GM19240 (cell line): ENCODE measurements around the gene IRX1.

Experiments
- DNase-seq: peaks from one replicate; pipeline ENCODE4 v3.0.0; 2011; ENCODE audit warnings: low spot score; ENCODE audit not compliant: insufficient read length

Gene IRX1

DNA sequence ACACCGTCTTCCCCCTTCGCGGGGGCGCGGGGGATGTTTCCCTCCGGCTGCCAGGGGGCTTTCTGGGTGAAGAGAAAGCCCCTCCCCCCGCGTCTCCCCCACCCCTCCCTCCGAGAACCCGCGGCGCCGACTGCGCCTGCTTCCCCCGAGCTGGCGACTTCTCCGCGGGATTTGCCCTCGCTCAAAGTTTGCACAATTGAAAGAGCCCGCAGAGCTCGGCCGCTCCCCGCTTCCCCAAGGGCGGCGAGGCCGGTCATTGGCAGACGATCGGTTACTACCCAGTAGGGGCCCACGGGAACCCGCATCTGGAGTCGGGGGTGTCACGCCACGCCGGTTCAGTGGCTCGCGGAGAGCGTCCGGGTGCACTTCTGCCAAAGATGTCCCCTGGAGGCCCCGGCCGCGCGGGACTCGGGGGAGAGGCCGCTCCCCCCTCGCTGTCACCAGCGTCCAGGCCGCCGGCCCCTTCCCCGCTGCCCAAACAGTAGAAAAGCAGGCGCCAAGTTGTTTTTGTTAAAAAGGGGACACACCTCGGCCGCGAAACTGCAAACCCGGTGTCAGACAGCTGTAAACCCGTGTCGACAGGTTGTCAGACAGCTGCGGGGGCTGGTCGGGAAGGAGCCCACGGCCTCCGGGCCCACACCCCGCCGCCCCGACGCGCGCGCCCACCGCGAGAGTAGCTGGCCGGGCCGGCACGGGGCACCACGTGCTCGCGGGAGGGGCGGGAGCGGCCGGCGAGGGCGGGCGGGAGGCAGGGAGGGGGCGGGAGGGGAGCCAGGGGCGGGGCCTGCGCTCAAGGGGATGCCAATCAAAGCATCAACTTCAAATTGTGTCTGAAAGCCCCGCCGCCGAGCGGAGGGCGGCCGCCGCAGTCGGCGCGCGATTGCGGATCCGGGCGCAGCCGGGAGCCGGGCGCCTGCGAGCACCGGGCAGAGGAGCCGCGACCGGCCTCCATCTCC lies at the start of gene IRX1:
Gene IRX1, plus strand, starts transcription at position 827 of the 956 bp plus-strand sequence. CDS start 274 bp downstream, outside the sequence.
- DNase-seq, result no peak

DNA sequence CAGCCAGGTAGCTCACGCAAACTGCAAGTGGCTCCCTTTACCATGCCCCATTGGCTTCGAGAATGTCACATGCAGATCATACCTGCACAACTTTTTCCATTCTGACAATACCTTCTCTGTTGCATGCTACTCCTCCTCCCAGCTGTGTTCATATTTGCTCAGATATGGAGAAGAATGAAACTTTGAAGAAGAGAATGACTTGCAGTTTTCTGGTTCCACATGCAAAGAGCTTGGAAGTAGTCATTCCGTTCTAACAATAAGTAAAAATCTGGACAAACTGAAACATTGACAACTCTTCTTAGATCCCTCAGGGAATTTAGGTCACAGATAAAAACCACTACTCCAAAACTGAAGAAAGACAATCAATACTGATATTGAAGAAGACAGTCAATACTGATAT lies 49.6 kb upstream of the IRX1 start:
- no peak for DNase-seq

- no peak for DNase-seq
Observed at GRCh38 chr5:3564116-3564515, 31.5 kb upstream of the IRX1 start.

DNA sequence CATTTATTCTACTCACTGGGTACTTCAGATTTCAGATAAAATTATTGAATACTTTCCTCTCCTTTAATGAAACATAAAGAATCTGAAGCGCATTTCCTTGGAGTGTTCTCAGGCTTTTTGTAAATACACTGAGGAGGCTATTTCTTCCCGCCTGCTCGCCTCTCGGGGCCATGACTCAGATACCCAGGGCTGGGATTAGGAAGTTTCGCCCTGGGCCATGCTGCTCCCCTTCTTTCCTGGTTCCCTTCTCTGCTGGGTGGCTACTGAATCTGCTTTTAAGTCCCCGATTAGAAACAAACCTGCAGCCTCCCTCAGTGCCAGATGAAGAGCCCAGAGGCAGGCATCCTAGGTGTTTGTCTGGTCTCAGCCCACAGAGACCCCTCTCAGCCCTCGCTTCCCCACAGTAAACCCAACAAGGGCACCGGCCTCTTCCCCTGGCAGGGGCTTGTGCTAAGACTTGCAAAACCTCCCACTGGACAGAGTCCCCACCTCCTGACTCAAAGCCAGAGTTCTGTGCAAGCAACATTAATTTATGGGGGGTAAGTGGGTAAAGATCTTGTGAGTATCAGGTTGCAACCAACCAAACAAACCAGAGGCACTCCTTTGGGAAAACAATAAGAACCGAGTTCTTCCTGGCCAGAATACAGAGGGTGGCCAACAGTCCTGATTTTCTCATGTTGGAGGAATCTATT lies 30.7 kb upstream of the IRX1 start:
- no peak for DNase-seq

DNA sequence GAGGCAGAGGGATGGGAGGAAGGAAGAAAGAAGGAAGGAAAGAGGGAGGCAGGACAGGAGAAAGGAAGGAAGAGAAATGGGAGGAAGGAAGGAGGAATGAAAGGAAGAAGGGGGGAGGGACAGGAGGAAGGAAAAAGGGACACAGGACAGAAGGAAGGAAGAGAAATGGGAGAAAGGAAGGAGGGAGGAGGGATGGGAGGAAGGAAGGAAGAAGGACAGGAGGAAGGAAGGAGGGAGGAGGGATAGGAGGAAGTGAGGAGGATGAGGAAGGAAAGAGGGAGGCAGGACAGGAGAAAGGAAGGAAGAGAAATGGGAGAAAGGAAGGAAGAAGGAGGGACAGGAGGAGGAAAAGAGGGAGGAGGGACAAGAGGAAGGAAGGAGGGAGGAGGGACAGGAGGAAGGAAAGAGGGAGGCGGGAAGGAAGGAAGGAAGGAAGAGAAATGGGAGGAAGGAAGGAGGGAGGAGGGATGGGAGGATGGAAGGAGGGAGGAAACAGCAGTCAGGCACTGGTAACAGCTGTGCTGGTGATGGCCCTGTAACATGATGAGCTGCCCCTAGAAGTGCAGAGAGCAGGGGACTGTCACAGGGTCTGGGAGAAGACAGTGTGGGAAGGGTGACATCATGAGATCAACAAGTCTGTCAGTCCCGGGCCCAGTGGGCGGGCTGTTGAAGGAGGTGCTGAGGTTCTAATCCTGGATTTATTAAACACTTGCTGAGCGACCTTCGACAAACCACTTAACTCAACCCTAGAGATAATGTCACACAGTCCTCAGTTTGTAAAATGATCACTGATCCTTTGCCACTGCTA lies 10.7 kb upstream of the IRX1 start:
- DNase-seq, result no peak

DNA sequence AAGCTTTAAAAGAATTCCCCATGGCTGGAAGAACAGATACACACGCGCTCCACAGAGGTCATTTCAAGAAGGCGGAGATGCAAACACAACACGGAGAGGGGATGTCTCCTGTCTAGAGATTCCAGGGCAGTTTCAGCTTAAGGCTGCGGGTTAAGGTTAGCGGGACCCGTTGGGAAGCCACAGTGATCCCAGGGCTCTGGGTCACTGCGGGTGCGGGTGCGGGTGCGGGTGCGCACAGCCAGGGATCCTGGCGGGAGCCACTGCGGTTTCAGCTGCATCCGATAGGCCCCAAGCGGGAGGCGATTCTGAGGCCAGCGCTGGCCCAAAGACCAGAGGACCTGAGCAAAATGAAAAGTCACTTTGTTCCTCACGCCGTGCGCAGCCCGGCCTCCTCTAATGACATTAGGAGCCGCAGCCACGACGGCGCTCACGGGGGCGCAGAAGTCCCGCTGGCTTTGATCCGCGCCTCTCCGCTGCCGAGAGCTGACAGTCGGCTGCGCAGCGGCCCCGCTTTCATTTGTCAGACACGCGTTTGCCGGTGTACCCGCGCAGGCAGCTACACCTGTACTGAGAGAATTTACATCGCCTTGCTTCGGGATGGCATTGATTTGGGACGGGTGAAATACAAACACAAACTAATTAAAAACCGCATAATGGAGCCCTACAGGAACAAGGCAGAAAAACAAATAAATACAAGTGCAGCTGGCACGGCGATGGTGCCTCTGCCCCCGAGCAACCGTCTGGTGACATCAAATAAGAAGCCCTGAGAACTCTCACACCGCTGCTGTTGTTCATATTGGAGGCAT lies 5.3 kb upstream of the IRX1 start:
- no peak for DNase-seq

GRCh38 chr5:3590967-3591900 lies 4.4 kb upstream of the IRX1 start:
- DNase-seq, result no peak

DNA sequence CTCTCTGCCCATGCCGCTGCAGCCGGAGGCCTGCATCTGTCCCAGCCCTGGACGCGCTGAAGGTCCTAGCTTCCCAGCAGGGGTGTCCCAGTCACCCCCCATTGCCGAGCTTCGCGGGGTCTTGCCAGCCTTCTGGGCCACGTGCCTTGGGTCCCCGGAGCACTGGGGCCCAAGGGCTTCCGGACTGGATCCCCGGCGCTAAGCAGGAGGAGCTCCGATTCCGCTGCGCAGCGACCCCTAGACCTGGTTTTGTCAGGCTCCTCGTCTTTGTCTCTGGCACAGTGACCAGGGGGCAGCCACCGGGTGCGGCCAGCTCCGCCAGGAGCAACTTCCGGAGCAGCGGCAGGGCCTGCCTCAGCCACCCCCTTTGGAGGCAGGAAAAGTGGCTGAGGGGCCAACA lies 3.3 kb upstream of the IRX1 start:
- no peak for DNase-seq

- no peak for DNase-seq
Observed at GRCh38 chr5:3593771-3594509, 1.7 kb upstream of the IRX1 start.

- DNase-seq, result no peak
Observed at GRCh38 chr5:3594510-3595005, 1.1 kb upstream of the IRX1 start.

DNA sequence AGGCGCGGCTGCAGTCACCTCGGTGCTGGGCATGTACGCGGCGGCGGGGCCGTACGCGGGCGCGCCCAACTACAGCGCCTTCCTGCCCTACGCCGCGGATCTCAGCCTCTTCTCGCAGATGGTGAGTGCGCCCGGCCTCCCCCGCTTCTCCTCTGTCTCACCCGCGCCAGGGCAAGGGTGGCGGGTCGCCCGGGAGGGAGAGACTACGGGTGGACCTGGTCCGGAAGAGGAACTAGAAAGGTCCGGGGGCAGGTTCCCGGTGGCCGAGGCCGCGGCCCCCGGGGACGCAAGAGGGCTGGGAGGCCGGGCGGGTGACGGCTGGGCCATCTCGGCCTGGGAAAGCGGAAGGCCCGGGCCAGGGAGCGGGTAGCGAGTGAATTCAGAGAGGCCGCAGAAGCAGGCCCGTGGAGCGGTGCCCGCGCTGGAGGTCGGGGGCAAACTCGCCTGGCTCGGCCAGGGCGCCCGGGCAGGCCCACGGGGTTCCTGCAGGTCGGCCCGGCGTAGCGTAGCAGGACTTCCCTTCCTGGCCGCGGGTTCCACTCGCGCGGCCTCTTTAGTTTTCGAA lies 711 bp downstream of the IRX1 start:
- DNase-seq, result no peak

DNA sequence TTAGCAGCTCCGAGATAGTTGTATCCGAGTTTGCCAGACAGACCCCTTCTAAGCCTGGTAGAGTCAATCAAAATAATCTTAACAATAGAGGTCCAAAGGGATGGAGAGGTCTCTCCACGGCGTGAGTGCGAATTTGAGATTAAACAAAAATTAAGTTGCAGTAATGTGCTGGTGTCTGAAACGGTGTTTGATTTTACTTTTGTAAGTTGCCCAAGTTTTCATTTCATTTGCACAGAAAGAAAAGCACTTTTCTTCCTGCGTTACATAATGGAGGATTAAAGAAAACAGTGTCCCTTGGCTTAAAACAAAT lies 1.2 kb downstream of the IRX1 start:
- no peak for DNase-seq

GRCh38 chr5:3597167-3598007 lies 1.8 kb downstream of the IRX1 start:
- no peak for DNase-seq

DNA sequence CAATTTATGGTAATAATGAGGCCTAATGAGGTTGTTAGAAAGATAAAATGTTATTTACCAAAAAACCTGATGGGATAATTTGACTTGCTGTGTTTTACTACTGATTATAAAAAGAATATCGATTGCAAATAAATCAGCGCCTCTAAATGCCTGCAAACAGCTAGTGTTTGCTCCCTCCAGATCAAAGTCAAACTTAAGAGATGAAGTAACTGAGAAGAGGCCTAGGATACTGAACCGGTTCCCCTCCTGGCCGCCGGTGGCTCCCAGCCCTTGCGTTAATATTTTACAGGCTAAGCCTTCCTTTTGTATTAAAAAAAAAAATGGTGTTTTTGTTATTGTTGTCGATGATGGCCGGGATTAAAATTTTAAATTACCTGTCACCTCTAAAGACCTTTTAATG lies 2.6 kb downstream of the IRX1 start:
- no peak for DNase-seq

DNA sequence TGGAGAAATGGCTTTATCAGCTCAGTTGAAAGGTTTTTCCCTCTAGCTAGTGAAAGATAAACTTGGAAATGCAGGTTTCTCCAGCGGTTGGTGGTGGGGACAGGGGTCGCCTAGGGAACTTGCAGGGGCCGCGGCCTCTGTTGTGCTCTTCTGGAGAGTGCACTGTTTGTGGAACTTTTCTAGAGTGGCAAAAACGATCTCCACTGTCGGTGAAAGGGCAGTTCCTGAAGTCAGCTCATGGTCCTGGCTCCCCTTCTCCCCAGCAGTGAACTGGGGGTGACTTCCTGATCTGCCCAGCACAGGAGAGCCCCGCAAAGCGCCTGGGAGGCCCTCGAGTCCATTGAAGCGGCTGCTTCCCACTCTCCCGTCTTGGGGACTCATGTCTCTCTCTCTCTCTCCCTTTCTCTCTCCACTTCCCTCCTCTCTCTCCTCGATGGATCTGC lies 3.2 kb downstream of the IRX1 start:
- DNase-seq, result no peak

DNA sequence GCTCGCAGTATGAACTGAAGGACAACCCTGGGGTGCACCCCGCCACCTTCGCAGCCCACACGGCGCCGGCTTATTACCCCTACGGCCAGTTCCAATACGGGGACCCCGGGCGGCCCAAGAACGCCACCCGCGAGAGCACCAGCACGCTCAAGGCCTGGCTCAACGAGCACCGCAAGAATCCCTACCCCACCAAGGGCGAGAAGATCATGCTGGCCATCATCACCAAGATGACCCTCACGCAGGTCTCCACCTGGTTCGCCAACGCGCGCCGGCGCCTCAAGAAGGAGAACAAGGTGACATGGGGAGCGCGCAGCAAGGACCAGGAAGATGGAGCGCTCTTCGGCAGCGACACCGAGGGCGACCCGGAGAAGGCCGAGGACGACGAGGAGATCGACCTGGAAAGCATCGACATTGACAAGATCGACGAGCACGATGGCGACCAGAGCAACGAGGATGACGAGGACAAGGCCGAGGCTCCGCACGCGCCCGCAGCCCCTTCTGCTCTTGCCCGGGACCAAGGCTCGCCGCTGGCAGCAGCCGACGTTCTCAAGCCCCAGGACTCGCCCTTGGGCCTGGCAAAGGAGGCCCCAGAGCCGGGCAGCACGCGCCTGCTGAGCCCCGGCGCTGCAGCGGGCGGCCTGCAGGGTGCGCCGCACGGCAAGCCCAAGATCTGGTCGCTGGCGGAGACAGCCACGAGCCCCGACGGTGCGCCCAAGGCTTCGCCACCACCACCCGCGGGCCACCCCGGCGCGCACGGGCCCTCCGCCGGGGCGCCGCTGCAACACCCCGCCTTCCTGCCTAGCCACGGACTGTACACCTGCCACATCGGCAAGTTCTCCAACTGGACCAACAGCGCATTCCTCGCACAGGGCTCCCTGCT lies 3.8 kb downstream of the IRX1 start:
- DNase-seq, result no peak
